Fibroblast of the aortic adventitia (primary cell): ENCODE measurements around the gene SMG7. TPM values are rescaled to one million over a fixed set of nuclear protein-coding genes. Genes with fewer than 3 reads are reported as not detected.

ENCODE experiments used
- DNase-seq: peaks from one replicate; pipeline ENCODE4 v3.0.0-alpha.2; 2010; ENCODE audit warnings: low read depth
- H3K4me3 ChIP-seq: 2 replicates; pipeline ENCODE4 v1.5.1; 2011; ENCODE audit warnings: low read depth, mild to moderate bottlenecking, control low read depth, low read length, moderate library complexity
- CTCF ChIP-seq: IDR thresholded peaks from 2 replicates; pipeline ENCODE4 v1.5.1; 2011; ENCODE audit warnings: mild to moderate bottlenecking, low read length, control low read depth, inconsistent platforms; ENCODE audit not compliant: insufficient read depth
- total RNA-seq: library from RNA; depleted of rRNA; stranded (reverse); fragments of >200 nt; gene quantifications from 2 replicates; pipeline ENCODE4 v1.2.3, GENCODE V29; 2012; ENCODE audit warnings: low replicate concordance

The SMG7 gene
- total RNA-seq, 1 donor = 29.0 TPM

- TF ChIP-seq CTCF = no peak
- no peak overlapping the region for H3K4me3 ChIP-seq
- no peak for DNase-seq
Measured at GRCh38 chr1:183552891-183553290, 80.6 kb downstream of the SMG7 start.

- no peak for DNase-seq
Measured at GRCh38 chr1:183553331-183553730, 81.0 kb downstream of the SMG7 start.

GRCh38 chr1:183553764-183554163 is 81.5 kb downstream of the SMG7 start:
- no peak for DNase-seq
- no peak for TF ChIP-seq CTCF
- H3K4me3 ChIP-seq = no peak overlapping the region

More at GRCh38 chr1:183553331-183553730, 81.0 kb downstream of the SMG7 start:
- no peak for TF ChIP-seq CTCF
- no peak overlapping the region for H3K4me3 ChIP-seq

- no peak for TF ChIP-seq CTCF
- no peak for DNase-seq
- H3K4me3 ChIP-seq = no peak overlapping the region
Measured at GRCh38 chr1:183554577-183554976, 82.3 kb downstream of the SMG7 start.

GRCh38 chr1:183559061-183559460 is 86.8 kb downstream of the SMG7 start:
- no peak for TF ChIP-seq CTCF
- no peak for DNase-seq
- H3K4me3 ChIP-seq = no peak overlapping the region

GRCh38 chr1:183562701-183563100 is 90.4 kb downstream of the SMG7 start:
- no peak for TF ChIP-seq CTCF
- no peak for DNase-seq
- no peak overlapping the region for H3K4me3 ChIP-seq

- DNase-seq = no peak
- H3K4me3 ChIP-seq = no peak overlapping the region
- no peak for TF ChIP-seq CTCF
Measured at GRCh38 chr1:183565261-183565660, 93.0 kb downstream of the SMG7 start.
